Measurements from ENCODE around the gene MBNL2. TPM values are rescaled to one million over a fixed set of nuclear protein-coding genes. Genes with fewer than 3 reads are reported as not detected.

The MBNL2 gene
- total and polyA plus RNA-seq, 4 donors, result 26.9 to 101 (median 48.4) TPM

DNA sequence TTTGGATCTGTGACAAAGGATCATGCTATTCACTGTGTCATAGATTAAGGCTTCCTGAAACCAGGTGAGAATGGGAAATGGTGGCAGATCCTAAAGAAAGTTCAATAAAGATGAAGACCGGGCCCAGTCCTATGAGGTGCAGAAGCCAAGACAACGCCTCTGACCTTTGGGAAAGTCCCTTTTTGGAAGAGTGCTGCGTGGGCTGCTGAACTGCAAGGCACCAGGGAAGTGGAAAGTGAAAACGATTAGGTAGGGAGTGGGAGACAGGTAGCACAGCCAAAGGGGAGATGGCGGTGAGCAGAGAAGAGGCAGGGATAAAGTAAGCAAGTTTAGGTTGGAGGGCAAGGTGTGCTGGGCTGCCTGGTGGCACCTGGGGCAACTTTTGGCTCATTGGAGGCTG is 16.3 kb downstream of the MBNL2 start:
- 94% methylated on average over 5 of the region's 5 CpGs for WGBS (ENCODE audit: insufficient coverage)
- Histone ChIP-seq H3K9me3 (ENCODE audit: control insufficient read depth, insufficient read depth, low read length) (no peaks in the 10 kb centered on the region), H3K27ac (ENCODE audit: low read depth, low read length) (no peak overlapping the region), H3K36me3 (ENCODE audit: control insufficient read depth, insufficient read depth, low read length) (no peaks in the 10 kb centered on the region), H3K27me3 (ENCODE audit: control insufficient read depth, insufficient read depth, low read length) (no peaks in the 10 kb centered on the region), H3K4me3 (ENCODE audit: low read depth, low read length) (no peak overlapping the region), H3K4me1 (ENCODE audit: control insufficient read depth, insufficient read depth, low read length) (peaks cover 30% of the 10 kb centered on the region)
- DNase-seq (ENCODE audit: low read depth in 4 of 6, low spot score in 6 of 6), result no peak

- Histone ChIP-seq H3K36me3 (ENCODE audit: control insufficient read depth, insufficient read depth, low read length) (no peaks in the 10 kb centered on the region), H3K4me1 (ENCODE audit: control insufficient read depth, insufficient read depth, low read length) (peaks cover 30% of the 10 kb centered on the region), H3K9me3 (ENCODE audit: control insufficient read depth, insufficient read depth, low read length) (no peaks in the 10 kb centered on the region), H3K27me3 (ENCODE audit: control insufficient read depth, insufficient read depth, low read length) (no peaks in the 10 kb centered on the region), H3K27ac (ENCODE audit: low read depth, low read length) (no peak overlapping the region), H3K4me3 (ENCODE audit: low read depth, low read length) (no peak overlapping the region)
- no peak for DNase-seq (ENCODE audit: low read depth in 4 of 6, low spot score in 6 of 6)
- no CpG with 5 or more reads among the region's 4 CpGs for WGBS (ENCODE audit: insufficient coverage)
Measured at GRCh38 chr13:97238883-97239282, 16.8 kb downstream of the MBNL2 start.

- peaks cover 29% of the 10 kb centered on the region for H3K4me1 ChIP-seq (ENCODE audit: control insufficient read depth, insufficient read depth, low read length)
- WGBS (ENCODE audit: insufficient coverage), result no CpG with 5 or more reads among the region's 1 CpG
- H3K36me3 ChIP-seq (ENCODE audit: control insufficient read depth, insufficient read depth, low read length), result no peaks in the 10 kb centered on the region
- no peak overlapping the region for H3K27ac ChIP-seq (ENCODE audit: low read depth, low read length)
- H3K4me3 ChIP-seq (ENCODE audit: low read depth, low read length), result no peak overlapping the region
- H3K9me3 ChIP-seq (ENCODE audit: control insufficient read depth, insufficient read depth, low read length), result no peaks in the 10 kb centered on the region
- no peak for DNase-seq (ENCODE audit: low read depth in 4 of 6, low spot score in 6 of 6)
- no peaks in the 10 kb centered on the region for H3K27me3 ChIP-seq (ENCODE audit: control insufficient read depth, insufficient read depth, low read length)
Measured at GRCh38 chr13:97239306-97239705, 17.2 kb downstream of the MBNL2 start.

GRCh38 chr13:97239943-97240787 is 18.0 kb downstream of the MBNL2 start:
- peaks cover 27% of the 10 kb centered on the region for H3K4me1 ChIP-seq (ENCODE audit: control insufficient read depth, insufficient read depth, low read length)
- H3K9me3 ChIP-seq (ENCODE audit: control insufficient read depth, insufficient read depth, low read length), result no peaks in the 10 kb centered on the region
- no peaks in the 10 kb centered on the region for H3K27me3 ChIP-seq (ENCODE audit: control insufficient read depth, insufficient read depth, low read length)
- H3K27ac ChIP-seq (ENCODE audit: low read depth, low read length), result peak overlapping the region; percentile 75
- DNase-seq (ENCODE audit: low read depth in 4 of 6, low spot score in 6 of 6), result no peak
- WGBS (ENCODE audit: insufficient coverage), result 60% methylated on average over 1 of the region's 3 CpGs
- no peak overlapping the region for H3K4me3 ChIP-seq (ENCODE audit: low read depth, low read length)
- no peaks in the 10 kb centered on the region for H3K36me3 ChIP-seq (ENCODE audit: control insufficient read depth, insufficient read depth, low read length)

DNA sequence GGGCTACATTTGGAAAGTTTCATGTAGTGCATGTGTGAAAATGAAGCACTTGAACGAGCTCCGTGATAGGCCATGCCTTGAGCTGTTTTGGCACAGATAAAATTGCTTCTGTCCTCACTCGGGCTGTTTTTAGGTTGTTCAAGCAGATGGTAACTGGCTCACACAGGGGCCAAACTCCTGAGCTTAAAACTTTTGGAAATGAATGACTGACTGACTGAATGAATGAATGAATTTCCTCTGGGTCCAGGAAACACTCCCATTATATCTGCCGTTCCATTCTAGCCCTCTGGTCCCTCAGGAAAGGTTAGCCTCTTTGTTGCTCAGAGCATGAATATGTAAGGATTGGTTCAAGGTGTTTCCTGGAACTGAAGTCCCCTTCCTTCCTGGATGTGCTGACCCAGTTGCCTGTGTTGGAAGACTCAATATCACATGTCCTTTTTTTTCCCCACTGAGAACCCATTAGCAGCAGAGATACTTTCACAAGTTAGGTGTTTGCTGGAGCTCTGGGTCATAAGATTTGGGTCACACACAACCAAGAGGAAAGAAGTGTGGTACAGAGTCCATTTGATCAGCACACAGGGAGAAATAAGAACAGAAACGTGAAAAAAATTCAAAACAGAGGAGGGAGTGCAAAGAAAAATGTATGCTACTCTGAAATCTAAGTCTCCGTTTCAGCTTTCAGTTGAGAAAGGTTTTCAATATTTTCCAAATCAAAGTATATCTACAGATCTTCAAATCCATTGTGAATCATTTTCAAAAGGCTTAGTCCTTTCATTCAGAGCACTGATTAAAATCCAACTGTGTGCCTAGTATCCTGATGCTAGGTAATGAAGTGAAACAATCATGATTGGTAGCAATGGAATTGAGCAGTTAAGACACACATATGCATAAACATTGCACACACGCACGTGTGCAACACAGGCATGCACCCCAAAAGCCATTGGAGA is 18.9 kb downstream of the MBNL2 start:
- WGBS (ENCODE audit: insufficient coverage), result 50% methylated on average over 4 of the region's 8 CpGs
- Histone ChIP-seq H3K27me3 (ENCODE audit: control insufficient read depth, insufficient read depth, low read length) (no peaks in the 10 kb centered on the region), H3K27ac (ENCODE audit: low read depth, low read length) (peak overlapping the region; percentile 75), H3K36me3 (ENCODE audit: control insufficient read depth, insufficient read depth, low read length) (no peaks in the 10 kb centered on the region), H3K4me3 (ENCODE audit: low read depth, low read length) (no peak overlapping the region), H3K9me3 (ENCODE audit: control insufficient read depth, insufficient read depth, low read length) (no peaks in the 10 kb centered on the region), H3K4me1 (ENCODE audit: control insufficient read depth, insufficient read depth, low read length) (peaks cover 22% of the 10 kb centered on the region)
- no peak for DNase-seq (ENCODE audit: low read depth in 4 of 6, low spot score in 6 of 6)

DNA sequence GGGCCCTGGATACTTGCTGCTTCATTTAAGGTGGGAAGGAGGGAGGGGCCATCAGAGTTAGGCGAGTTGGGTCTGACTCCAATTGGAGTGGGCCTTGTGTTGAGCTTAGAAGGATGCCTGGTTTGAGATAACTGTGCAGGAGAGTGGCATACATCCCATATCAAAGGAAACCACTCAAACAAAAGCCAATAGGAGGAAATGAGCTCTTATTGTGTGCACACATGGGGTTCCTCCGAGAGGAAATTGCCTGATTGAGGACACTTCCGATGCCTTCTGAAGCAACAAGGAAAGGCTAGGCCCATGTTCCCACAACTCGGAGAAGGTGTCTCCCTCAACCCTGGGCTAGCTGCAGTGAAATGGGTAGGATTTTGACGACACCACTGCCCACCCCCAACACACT is 19.6 kb downstream of the MBNL2 start:
- Histone ChIP-seq H3K4me1 (ENCODE audit: control insufficient read depth, insufficient read depth, low read length) (peaks cover 22% of the 10 kb centered on the region), H3K36me3 (ENCODE audit: control insufficient read depth, insufficient read depth, low read length) (no peaks in the 10 kb centered on the region), H3K27me3 (ENCODE audit: control insufficient read depth, insufficient read depth, low read length) (no peaks in the 10 kb centered on the region), H3K9me3 (ENCODE audit: control insufficient read depth, insufficient read depth, low read length) (no peaks in the 10 kb centered on the region), H3K27ac (ENCODE audit: low read depth, low read length) (peak overlapping the region; percentile 75), H3K4me3 (ENCODE audit: low read depth, low read length) (no peak overlapping the region)
- DNase-seq (ENCODE audit: low read depth in 4 of 6, low spot score in 6 of 6), result no peak
- WGBS (ENCODE audit: insufficient coverage), result 100% methylated on average over 1 of the region's 5 CpGs

DNA sequence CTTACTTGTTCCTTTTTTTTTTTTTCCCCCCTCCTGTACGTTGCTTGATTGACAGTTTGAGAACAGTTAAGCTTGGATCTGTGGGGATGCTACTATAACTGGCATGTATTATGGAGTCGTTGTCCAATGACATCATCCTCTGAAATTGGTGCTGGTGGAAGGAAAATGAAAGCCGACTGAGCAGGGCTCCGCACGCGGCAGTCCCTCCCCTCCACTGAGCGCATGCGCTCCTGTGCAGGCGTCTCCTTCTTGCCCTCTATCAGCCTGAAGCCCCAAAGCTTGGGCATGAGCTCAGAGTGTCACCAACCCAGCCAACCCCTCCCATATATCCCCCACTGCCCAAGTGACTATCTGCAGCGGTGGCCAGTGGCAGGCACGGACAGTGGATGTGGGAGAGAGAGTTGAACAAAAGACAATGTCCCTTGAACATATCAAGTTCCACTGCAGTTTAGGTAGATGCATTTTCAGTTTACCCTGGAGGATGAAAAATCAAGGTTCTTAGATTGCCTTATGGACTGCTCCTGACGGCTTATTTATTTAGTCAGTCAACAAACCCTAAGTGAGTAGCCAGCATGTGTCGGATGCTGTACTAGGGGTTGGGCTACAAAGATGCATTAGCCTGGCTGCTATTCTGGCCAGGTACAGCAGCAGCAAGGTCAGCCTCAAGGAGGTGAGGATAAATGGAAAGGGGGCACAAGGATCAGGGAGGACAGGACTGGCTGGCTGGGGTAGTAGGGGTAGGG is 20.8 kb downstream of the MBNL2 start:
- H3K27me3 ChIP-seq (ENCODE audit: control insufficient read depth, insufficient read depth, low read length), result no peaks in the 10 kb centered on the region
- H3K4me3 ChIP-seq (ENCODE audit: low read depth, low read length), result no peak overlapping the region
- H3K36me3 ChIP-seq (ENCODE audit: control insufficient read depth, insufficient read depth, low read length), result no peaks in the 10 kb centered on the region
- 96% methylated on average over 8 of the region's 13 CpGs for WGBS (ENCODE audit: insufficient coverage)
- peaks cover 22% of the 10 kb centered on the region for H3K4me1 ChIP-seq (ENCODE audit: control insufficient read depth, insufficient read depth, low read length)
- no peaks in the 10 kb centered on the region for H3K9me3 ChIP-seq (ENCODE audit: control insufficient read depth, insufficient read depth, low read length)
- peak overlapping the region; percentile 62 for H3K27ac ChIP-seq (ENCODE audit: low read depth, low read length)
- DNase-seq (ENCODE audit: low read depth in 4 of 6, low spot score in 6 of 6), result no peak

DNA sequence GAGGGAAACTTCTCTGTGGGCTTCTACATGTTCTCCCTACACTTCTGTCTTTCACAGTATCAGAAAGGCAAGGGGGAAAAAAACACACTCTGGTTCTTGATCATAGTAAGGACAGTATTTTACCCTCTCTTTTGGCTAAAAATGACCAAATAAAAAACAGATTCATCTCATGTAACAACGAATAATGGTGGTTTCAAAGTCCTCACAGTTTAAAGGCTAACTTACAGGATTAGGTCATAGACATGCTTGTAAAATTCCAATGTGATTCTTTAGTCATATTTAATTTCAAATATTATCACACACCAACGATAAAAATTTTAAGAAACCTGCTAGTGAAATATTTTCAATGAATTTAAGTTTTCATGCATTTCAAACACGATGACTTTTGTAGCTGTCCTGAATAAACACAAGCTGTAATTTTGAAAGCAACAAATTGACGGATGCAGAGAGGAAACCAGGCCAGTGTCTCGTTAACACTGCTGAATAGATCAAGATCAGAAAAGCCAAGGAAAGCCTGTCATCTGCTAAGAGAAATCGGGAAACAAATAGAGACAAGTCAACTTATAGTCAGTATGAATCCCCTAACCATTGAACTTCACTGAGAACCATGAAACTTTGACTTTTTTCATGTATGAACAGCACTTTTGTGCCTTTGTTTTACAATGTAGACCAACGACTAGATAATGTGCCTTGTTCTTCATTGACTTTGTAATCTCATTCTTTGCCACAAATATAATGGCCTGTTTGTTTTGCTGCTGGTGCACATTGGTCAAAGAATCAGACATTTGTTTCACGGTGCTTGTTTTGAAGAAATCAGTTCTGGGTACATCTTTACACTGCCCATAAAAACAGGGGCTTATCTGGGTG is 22.0 kb downstream of the MBNL2 start:
- H3K27ac ChIP-seq (ENCODE audit: low read depth, low read length), result peak overlapping the region; percentile 77
- peaks cover 22% of the 10 kb centered on the region for H3K4me1 ChIP-seq (ENCODE audit: control insufficient read depth, insufficient read depth, low read length)
- no peak for DNase-seq (ENCODE audit: low read depth in 4 of 6, low spot score in 6 of 6)
- 58% methylated on average over 4 of the region's 8 CpGs for WGBS (ENCODE audit: insufficient coverage)
- no peaks in the 10 kb centered on the region for H3K36me3 ChIP-seq (ENCODE audit: control insufficient read depth, insufficient read depth, low read length)
- no peak overlapping the region for H3K4me3 ChIP-seq (ENCODE audit: low read depth, low read length)
- H3K27me3 ChIP-seq (ENCODE audit: control insufficient read depth, insufficient read depth, low read length), result no peaks in the 10 kb centered on the region
- no peaks in the 10 kb centered on the region for H3K9me3 ChIP-seq (ENCODE audit: control insufficient read depth, insufficient read depth, low read length)

- H3K4me1 ChIP-seq (ENCODE audit: control insufficient read depth, insufficient read depth, low read length), result peaks cover 19% of the 10 kb centered on the region
- peak overlapping the region; percentile 77 for H3K27ac ChIP-seq (ENCODE audit: low read depth, low read length)
Measured at GRCh38 chr13:97245011-97245410, 22.9 kb downstream of the MBNL2 start.

More at GRCh38 chr13:97245011-97245410, 22.9 kb downstream of the MBNL2 start:
- no peak for DNase-seq (ENCODE audit: low read depth in 4 of 6, low spot score in 6 of 6)
- no peak overlapping the region for H3K4me3 ChIP-seq (ENCODE audit: low read depth, low read length)
- no peaks in the 10 kb centered on the region for H3K36me3 ChIP-seq (ENCODE audit: control insufficient read depth, insufficient read depth, low read length)
- no peaks in the 10 kb centered on the region for H3K27me3 ChIP-seq (ENCODE audit: control insufficient read depth, insufficient read depth, low read length)
- H3K9me3 ChIP-seq (ENCODE audit: control insufficient read depth, insufficient read depth, low read length), result no peaks in the 10 kb centered on the region
